CD4-positive, alpha-beta T cell treated with Interleukin-12 subunit alpha and Interleukin-12 subunit beta, for 1 hour (primary cell): ENCODE data around the gene TSPYL6.

Experiments
- DNase-seq: peaks from one replicate; pipeline ENCODE4 v3.0.0-alpha.2; 2020

Gene TSPYL6

DNA sequence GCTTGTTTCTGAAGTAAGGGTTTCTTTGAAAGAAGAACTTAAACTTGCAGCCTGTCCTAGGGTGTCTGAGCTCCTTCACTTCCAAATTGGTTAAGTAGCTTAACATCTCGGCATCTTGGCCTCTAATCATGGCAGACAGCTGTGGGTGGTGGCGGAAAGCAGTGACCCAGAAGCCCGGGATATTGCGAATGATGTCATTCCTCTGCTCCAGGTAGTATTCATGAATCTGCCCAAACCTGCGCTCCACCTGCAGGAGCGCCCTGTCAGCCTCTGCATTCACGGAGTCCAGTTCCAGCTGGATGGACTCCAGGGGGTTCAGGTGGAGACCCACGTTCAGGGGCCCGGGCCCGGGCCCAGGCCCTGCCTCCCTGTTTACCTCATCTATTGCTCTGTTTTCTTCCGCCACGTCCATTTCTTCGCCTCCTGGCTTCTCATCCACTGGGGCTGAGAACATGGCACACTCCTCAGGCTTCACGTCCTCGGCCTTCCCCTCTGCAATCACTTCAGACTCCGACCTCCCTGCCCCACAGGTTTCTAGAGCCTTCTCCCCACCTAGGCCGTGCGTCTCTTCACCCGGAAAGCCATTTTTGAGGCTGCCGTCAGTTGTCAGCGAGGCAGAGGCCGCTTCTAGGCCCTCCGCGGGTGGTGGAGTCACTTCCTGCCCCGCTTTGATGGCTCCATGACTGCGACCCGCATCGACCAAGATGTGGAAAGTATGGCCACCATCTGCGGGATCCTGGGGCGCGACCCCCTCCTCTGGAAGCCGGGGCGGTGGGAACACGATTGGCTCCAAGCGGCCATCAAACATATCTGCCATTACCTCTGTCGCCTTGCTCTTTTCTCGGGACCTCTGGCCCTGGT lies 569 bp downstream of the TSPYL6 start:
- no peak for DNase-seq

DNA sequence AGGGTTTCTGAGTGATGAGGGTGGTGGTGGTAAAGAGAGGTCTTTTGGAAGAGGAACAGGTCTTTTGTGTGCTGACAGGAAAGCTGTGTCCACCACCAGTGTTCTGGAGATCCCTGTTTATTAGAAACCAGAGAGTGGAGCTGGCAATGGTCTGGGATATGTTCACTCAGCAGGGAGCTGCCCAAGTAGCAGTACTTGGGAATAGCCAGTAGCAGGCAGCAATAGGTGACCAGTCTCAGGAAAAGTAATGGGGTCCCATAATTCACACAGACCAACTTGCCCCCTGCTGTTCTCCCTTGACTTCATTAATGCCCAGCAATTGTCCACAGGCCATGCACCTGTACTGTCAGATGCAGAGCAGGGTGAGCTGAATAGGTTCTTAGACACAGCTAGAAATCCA lies 1.8 kb downstream of the TSPYL6 start:
- DNase-seq, result no peak

DNA sequence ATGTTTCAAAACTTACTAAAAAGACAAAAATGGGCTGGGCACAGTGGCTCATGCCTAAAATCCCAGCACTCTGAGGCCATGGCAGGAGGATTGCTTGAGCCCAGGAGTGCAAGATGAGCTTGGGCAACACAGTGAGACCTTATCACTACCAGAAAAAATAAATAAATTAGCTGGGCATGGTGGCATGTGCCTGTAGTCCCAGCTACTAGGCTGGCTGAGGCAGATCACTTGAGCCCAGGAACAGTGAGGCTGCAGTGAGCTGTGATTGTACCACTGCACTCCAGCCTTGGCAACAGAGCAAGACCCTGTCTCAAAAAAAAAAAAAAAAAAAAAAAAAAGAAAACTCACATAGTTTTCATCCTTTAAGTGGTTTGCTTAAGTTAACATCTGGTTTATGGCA lies 6.4 kb downstream of the TSPYL6 start:
- no peak for DNase-seq

DNA sequence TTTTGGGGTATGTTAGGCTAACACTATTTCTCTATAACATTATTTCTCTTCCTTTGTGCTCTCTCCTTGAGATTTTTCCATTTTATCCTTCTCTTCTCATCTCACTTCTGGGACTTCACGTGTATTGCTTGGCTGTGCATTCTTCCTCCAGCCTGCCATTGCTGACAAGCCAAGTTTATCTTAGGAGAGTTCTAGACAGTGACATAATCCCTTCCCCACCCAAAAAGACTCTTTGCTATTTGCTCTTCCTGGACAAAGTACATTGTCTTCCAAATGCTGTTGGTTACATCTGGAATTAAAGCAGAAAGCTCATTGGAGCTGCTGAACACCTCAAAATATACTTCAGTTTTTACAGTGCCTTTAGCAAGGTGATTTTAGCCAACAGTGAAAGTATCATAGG lies 8.9 kb downstream of the TSPYL6 start:
- no peak for DNase-seq

DNA sequence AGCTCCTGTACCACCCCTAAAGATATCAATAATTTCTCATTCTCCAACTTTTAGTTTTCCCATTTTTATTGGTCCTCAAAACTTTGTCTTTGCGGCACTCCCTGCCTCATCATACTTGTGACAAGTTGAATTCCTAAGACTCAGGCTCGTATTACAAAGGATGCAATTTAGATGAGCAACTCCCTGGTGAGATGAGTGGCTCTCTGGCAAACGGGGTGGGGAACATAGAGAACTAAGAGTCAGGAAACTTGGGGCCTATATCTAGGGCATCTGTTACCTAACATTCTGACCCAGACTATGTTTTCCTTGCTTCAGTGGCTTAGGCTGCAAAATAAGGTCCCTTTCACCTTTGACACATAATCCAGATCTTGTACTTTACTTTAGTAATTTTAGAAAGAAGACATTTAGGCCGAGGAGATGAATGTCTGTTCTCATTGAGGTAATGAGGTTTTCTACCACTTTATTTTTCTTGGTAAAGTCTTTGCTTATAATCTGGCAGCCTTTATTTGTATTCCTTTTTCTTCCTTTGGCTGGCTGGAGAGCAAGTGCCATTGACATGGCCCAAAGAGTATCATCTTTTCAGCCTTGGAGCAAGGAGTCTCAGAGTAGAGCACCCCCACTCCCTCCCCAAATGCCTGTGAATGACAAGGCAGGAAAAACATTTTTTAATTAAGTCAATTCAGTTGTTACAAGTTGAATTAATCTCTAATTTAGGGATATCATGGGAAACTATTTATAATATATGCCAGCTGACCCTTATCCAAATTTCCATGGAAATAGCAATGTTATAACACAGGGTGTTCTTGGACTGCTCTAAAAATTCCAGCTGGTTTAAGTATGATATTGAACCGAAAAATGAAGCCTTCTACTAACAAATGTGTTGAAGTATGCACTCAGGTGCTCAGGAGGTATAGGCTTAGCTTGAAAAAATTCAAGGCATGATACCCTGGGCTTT lies 15.2 kb downstream of the TSPYL6 start:
- DNase-seq, result no peak

DNA sequence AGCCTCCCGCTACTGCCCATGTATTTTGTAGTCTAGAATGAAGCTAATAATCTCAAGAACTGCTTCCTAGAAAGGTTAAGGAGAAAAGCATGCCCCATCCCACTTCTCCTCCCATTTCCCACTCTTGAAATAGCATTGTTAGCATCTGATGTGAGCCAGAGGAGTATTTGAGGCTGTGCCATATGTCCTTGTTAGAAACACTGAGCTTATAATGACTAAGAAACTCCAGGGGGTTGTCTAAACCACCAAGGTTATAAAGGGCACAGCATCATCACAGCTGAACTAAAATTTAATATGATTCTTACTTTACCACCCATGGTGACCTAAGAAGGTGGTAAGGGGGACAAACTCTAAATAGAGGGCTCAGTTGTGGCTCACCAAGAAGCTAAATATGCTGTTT lies 16.6 kb downstream of the TSPYL6 start:
- DNase-seq, result no peak

DNA sequence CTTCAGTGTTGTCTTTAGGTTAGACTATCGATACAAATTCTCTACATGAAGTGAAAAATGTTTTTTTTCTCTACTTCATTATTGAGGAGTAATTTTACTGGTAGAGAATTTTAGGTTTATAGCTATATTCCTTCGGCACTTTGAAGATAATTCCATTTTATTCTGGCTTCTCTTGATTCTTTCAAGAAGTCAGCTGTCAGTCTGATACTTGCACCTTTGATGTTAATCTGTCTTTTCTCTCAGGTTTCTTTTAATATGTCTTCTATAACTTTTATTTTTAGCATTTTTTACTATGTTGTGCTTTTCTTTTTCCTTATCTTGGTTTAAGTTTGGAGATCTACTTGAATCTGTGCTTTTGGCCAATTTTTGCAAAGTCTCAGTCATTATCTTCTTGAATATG lies 18.6 kb downstream of the TSPYL6 start:
- no peak for DNase-seq

DNA sequence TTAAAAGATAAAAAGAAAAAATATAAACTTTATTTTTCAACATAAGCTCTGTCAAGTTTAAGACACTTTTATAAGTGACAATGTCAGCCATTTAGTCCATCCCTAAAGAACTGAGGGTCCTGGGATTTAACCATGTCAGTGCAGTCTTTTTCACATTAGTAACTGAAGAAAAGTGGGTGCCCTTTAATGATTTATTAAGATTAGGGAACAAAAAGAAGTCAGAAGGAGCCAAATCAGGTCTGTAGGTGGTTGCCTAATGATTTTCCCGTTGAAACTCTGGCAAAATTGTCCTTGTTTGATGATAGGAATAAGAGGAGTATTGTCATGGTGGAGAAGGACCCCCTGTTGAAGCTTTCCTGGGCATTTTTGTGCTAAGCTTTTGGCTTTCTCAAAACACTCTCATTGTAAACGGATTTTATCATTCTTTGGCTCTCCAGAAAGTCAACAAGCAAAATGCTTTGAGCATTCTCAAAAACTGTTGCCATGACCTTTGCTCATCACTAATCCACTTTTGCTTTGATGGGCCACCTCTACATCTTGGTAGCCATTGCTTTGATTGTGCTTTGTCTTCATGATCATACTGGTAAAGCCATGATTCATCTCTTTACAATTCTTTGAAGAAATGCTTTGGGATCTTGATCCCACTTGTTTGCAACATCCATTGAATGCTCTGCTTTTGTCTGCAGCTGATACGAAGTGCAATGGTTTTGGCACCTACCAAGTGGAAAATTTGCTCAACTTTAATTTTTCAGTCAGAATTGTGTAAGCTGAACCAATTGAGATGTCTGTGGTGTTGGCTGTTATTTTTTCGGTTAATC lies 22.0 kb downstream of the TSPYL6 start:
- DNase-seq, result no peak

DNA sequence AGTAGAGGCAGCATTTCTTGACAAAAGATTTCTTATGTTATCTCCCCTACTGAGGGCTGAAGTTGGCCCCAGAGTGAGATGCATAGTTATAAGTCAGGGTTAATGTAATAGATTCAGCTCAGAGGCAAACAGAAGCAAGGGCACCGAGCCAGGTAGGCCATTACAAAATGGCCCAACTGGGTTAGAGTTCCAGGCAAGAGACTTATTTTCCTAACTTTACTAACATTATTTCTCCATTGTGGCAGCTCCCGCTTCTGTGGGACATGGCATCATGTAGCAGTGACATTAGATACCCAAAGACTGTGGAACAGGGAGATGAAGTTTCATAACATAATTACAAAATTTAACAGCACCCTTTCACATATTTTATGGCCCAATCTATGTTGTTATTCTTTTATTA lies 27.1 kb downstream of the TSPYL6 start:
- DNase-seq, result no peak

DNA sequence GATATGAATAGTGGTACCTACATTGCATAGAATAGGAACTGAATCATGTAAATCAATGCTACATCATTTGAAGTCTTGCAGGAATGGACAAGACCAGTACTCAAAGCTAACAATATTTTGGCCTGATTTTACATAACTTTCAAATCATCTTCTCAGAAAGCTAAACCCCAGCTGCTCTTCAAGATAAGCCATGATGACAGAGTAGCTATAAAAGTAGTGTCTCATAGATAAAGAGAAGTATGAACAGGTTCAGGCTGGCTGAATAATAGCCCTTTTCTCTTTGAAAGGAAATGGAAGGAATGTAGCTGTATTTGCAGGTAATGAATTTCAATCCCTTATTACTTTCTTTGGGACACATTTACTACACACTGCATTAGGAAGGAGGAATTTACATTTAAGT lies 28.2 kb downstream of the TSPYL6 start:
- DNase-seq, result no peak

DNA sequence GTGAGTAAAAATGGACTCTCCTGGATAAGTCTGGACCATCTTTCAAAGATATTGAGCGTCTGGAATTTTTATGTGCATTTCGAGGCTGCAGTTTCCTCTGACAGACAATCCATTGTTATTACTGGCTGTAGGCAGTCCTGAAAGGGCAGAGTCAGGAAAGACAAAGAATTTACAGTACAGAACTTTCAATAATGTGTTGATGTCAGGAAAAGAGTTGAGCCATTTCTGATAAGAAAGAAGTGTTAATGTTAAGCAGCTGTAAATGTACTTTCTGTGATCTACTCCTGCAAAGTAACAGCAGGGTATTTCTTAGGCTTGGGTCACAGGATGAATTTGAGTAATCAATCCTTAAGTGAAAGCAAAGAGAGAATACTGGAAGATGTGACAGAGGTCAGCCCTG lies 29.8 kb downstream of the TSPYL6 start:
- no peak for DNase-seq

DNA sequence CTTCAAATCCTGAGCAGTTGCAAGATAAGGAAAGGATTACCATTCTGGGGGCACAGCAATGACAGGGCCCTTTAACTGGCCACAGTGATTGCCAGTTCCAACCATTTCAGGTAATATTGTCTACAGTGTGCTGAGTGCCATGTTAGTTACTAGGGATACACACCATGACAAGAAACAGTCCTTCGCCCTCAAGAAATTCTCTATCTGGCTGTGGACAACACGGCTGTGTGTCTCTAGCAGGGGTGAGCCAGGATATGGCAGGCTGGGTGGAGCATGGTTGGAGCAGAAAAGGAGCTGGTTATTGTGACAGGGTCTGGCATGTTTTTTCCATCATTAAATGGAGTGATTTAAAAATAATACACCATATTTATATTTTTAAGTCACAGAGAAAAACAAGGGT lies 31.0 kb downstream of the TSPYL6 start:
- no peak for DNase-seq

DNA sequence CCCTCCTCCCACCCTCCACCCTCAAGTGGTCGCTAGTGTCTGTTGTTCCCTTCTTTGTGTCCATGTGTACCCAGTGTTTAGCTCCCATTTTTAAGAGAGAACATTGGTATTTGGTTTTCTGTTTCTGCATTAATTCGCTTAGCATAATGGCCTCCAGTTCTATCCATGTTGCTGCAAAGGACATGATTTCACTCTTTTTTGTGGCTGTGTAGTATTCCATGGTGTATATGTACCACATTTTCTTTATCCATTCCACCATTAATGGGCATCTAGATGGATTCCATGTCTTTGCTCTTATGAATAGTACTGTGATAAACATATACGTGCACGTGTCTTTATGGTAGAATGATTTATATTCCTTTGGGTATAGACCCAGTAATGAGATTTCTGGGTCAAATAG lies 42.9 kb downstream of the TSPYL6 start:
- DNase-seq, result no peak

DNA sequence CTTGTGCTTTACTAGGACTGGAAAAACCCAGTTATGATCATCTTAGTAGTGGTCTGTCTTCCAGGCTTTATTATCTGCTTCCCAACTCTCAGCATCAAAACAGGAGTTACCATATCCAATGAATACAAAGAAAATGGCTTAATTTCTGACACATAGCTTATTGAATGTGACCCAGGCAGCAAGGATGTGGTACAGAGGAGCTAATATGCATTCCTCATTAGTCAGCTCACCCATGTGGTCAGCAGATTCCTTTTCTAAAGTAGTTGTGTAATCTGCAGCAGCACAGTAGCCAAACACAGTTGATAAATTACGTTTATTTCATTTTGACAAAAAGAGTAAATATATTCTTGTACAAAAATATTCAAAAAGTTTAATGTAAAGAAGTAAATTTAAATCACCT lies 43.6 kb downstream of the TSPYL6 start:
- no peak for DNase-seq

DNA sequence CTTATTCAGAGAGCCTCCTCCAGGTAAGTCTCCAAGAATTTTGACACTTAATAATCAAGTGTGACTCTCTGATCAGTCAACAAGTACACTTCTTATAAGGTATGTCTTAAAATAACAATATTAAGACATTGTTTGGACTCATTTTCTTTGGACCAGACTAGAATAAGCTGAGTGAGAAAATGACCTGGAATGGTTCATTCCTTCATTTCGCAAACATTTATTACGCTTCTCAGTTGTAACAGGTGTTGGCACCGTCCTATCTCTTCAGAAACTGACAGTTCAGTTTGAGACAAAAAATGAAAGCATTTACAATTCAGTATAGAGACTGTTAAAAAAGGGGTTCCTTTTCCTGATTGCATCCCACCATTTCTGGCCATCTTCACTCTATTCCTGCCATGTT lies 46.6 kb downstream of the TSPYL6 start:
- DNase-seq, result no peak

DNA sequence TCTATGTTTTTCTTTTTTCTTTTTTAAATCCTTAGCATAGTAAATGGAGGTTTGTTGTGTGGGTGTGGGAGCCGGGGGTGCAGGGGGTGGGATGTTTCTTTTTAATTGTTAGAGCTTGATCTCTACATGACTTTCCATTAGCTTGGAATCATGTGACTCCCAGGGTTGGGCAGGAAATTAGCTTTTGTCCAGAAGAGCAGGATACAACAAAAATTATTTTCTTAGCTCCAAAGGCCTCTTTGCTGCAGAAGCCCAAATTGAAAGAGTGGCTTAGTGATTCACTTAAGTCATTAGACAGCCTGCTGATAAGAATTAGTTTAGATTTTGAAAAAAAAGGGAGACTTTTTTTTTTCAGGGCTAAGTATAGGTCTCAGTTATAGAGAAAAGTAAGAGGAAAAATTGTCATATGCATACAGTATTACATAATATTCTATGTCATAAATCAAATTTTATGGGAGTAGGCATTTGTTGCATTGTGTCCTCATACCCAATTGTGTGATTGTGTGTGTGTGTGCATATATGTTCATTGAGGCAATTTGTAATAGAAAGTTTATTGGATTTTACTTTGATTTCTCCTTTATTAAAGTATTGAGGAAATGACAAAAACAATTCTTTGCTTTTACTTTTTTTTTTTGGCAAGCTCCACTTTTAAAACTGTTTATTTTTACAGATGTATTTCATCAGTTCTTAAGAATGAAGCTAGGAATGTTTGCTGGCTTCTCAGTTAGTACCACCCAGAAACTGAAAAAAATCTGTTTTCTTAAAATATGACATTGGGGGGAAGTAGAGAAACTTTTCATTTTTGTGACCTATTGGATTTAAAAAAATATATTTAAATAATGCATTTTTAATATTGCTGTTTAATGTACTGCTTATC lies 47.4 kb downstream of the TSPYL6 start:
- DNase-seq, result no peak

DNA sequence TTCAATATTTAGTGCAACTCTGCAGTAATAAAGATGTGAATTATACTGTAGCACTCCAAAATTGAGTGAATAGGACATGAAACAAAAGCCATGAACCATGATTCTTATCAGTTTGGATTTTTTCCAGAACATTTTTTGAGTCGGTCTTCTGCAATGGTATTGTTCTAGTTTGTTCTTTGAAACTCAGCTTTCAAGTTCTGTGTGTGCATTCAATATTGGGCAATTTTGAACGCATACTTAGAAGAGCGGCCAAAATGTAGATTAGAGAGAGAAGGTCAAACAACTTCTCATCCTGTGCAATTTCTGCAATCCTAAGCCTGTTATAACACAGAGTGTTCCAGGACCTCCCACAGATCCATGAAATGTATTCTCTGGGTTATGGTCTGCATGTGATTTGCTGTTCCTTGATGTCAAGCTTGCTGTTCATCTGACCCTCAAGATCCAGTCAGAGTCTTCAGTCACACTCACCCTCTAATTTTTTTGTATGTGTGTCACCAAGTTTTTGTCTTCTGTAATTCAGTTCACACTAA lies 48.3 kb downstream of the TSPYL6 start:
- DNase-seq, result no peak

DNA sequence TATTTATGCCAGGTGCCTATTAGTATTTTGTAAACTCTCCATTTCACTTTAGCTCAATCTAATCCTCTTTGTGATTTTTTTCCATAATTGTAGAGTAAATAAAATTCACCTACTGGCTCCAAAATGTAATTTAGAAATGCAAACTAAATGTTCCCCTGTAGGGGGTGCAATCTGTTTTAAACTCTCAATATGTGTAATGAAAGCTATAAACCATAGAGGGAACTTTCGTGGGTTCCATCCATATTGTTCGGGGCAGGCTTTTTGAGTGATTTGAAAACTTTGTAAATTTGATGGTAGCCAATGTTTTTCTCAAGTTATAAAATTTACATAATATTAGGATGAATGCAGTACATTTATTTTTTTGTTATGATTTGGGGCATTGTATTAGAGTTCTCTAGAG lies 49.4 kb downstream of the TSPYL6 start:
- peak; percentile 8 for DNase-seq

DNA sequence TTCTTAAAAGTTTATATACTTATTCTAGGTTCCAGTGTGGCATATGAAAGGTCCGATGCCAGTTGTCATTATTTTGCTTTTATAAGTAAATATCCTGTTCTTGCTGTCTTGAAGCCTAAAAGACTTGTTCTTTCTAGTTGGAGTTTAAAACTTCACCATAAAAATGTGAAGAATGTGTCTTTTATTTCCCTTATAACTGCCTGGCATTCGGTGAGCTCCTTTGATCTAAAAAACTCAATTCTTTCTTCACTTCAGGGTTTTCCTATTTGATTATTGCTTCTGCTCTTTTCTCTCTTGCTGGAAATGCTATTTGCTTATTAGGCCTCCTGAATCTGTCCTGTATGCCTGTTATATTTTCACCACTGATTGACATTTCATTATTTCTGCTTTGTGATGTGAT lies 51.6 kb downstream of the TSPYL6 start:
- DNase-seq, result no peak
